ENCODE measurements around the gene PDE4D.

DNA sequence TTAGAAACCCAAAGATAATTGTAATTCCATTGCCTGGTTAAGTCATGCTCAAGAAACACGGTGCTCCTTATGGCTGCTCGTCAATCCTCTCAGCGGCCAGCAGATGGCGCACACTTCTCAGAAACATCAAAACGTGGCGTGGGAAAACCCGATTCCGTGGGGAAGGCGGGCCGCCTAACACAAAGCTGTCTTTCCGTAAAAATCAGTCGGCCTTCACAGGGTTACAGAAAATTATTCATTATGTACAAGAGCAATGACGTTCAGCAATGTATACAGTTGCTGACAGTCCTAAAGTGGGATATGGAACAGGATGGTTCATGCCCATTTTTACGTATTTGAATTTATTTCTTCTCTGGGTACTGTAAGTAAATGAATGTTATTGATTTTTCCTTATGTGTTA lies 83.5 kb downstream of the PDE4D start:
- TF ChIP-seq, protein P1, sequence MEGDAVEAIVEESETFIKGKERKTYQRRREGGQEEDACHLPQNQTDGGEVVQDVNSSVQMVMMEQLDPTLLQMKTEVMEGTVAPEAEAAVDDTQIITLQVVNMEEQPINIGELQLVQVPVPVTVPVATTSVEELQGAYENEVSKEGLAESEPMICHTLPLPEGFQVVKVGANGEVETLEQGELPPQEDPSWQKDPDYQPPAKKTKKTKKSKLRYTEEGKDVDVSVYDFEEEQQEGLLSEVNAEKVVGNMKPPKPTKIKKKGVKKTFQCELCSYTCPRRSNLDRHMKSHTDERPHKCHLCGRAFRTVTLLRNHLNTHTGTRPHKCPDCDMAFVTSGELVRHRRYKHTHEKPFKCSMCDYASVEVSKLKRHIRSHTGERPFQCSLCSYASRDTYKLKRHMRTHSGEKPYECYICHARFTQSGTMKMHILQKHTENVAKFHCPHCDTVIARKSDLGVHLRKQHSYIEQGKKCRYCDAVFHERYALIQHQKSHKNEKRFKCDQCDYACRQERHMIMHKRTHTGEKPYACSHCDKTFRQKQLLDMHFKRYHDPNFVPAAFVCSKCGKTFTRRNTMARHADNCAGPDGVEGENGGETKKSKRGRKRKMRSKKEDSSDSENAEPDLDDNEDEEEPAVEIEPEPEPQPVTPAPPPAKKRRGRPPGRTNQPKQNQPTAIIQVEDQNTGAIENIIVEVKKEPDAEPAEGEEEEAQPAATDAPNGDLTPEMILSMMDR (IDR thresholded peaks at IDR 0.05): peak; percentile 86
- no peak for TF ChIP-seq SMAD3 (CRISPR knock-in tag; IDR thresholded peaks at IDR 0.05; ENCODE audit: borderline replicate concordance)
- TF ChIP-seq, protein P2, sequence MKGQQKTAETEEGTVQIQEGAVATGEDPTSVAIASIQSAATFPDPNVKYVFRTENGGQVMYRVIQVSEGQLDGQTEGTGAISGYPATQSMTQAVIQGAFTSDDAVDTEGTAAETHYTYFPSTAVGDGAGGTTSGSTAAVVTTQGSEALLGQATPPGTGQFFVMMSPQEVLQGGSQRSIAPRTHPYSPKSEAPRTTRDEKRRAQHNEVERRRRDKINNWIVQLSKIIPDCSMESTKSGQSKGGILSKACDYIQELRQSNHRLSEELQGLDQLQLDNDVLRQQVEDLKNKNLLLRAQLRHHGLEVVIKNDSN (CRISPR knock-in tag; IDR thresholded peaks at IDR 0.05): no peak
- TF ChIP-seq SP1 (CRISPR knock-in tag; conservative IDR thresholded peaks at IDR 0.05): no peak
- no peak for TF ChIP-seq FOXP1 (CRISPR knock-in tag; IDR thresholded peaks at IDR 0.05; ENCODE audit: borderline replicate concordance)
- no peak for TF ChIP-seq JUN (CRISPR knock-in tag; IDR thresholded peaks at IDR 0.05)
- TF ChIP-seq, protein P3, sequence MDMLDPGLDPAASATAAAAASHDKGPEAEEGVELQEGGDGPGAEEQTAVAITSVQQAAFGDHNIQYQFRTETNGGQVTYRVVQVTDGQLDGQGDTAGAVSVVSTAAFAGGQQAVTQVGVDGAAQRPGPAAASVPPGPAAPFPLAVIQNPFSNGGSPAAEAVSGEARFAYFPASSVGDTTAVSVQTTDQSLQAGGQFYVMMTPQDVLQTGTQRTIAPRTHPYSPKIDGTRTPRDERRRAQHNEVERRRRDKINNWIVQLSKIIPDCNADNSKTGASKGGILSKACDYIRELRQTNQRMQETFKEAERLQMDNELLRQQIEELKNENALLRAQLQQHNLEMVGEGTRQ (CRISPR knock-in tag; IDR thresholded peaks at IDR 0.05): no peak
- no peak for TF ChIP-seq NR2C2 (CRISPR knock-in tag; IDR thresholded peaks at IDR 0.05)
- TF ChIP-seq, protein P4, sequence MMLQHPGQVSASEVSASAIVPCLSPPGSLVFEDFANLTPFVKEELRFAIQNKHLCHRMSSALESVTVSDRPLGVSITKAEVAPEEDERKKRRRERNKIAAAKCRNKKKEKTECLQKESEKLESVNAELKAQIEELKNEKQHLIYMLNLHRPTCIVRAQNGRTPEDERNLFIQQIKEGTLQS (CRISPR knock-in tag; conservative IDR thresholded peaks at IDR 0.05): no peak
- no peak for TF ChIP-seq ZNF138 (CRISPR knock-in tag; conservative IDR thresholded peaks at IDR 0.05)
- no peak for TF ChIP-seq SMAD4 (CRISPR knock-in tag; IDR thresholded peaks at IDR 0.05)
- TF ChIP-seq, protein P5, sequence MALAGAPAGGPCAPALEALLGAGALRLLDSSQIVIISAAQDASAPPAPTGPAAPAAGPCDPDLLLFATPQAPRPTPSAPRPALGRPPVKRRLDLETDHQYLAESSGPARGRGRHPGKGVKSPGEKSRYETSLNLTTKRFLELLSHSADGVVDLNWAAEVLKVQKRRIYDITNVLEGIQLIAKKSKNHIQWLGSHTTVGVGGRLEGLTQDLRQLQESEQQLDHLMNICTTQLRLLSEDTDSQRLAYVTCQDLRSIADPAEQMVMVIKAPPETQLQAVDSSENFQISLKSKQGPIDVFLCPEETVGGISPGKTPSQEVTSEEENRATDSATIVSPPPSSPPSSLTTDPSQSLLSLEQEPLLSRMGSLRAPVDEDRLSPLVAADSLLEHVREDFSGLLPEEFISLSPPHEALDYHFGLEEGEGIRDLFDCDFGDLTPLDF (CRISPR knock-in tag; IDR thresholded peaks at IDR 0.05): no peak
